ENCODE results near the gene NIPAL1.

DNA sequence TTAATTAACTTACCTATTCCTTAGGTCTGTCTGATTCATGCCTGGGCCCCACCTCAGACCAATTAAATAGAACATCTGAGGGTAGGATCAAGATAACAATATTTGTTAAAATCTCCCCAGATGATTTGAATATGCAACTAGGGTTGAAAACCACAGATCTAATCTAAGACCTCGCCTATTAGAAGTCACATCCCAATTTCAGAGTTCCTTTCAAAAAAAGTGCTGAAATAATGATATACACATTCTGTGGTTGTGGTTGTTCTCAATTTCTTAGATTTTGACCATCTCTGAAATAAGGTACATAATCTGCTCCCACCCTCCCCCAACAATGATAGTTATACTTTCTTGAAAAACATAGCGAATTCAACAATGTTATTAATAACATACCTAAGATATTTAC, 27.7 kb downstream of the NIPAL1 start:
- TF ChIP-seq, protein P1, sequence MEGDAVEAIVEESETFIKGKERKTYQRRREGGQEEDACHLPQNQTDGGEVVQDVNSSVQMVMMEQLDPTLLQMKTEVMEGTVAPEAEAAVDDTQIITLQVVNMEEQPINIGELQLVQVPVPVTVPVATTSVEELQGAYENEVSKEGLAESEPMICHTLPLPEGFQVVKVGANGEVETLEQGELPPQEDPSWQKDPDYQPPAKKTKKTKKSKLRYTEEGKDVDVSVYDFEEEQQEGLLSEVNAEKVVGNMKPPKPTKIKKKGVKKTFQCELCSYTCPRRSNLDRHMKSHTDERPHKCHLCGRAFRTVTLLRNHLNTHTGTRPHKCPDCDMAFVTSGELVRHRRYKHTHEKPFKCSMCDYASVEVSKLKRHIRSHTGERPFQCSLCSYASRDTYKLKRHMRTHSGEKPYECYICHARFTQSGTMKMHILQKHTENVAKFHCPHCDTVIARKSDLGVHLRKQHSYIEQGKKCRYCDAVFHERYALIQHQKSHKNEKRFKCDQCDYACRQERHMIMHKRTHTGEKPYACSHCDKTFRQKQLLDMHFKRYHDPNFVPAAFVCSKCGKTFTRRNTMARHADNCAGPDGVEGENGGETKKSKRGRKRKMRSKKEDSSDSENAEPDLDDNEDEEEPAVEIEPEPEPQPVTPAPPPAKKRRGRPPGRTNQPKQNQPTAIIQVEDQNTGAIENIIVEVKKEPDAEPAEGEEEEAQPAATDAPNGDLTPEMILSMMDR (conservative IDR thresholded peaks at IDR 0.05 in 1 of 2, IDR thresholded peaks at IDR 0.05 in 1 of 2; ENCODE audit: extremely low read depth in 1 of 2, insufficient read depth in 1 of 2, low read depth in 1 of 2, low read length in 2 of 2), result no peak
- TF ChIP-seq EZH2 (IDR thresholded peaks at IDR 0.05; ENCODE audit: borderline replicate concordance, low read length), result no peak

Measured in mammary epithelial cell (primary cell).